KMS-11 (cell line): ENCODE data around the gene TRAK1.

Source experiments
- H2AFZ ChIP-seq: fragments of 200-600 bp; sonication (generic); 2 replicates; pipeline ENCODE4 v1.6.1; 2016; ENCODE audit warnings: antibody characterized with exemption, mixed run types, low read depth
- H3K27ac ChIP-seq: fragments of 200-600 bp; sonication (generic); 2 replicates; pipeline ENCODE4 v1.6.1; 2016; ENCODE audit warnings: mild to moderate bottlenecking, mixed run types
- H3K27me3 ChIP-seq: fragments of 200-600 bp; sonication (generic); 2 replicates; pipeline ENCODE4 v1.6.1; 2017; ENCODE audit warnings: mild to moderate bottlenecking, low read depth, mixed run types, moderate library complexity; ENCODE audit not compliant: insufficient read depth
- H3K36me3 ChIP-seq: fragments of 200-600 bp; sonication (generic); 2 replicates; pipeline ENCODE4 v1.6.1; 2017; ENCODE audit warnings: mild to moderate bottlenecking, mixed run types; ENCODE audit not compliant: insufficient read depth
- H3K4me1 ChIP-seq: fragments of 200-600 bp; sonication (generic); 2 replicates; pipeline ENCODE4 v1.6.1; 2016; ENCODE audit warnings: mild to moderate bottlenecking, low read depth, mixed run types; ENCODE audit not compliant: poor library complexity, severe bottlenecking
- H3K4me2 ChIP-seq: fragments of 200-600 bp; sonication (generic); 2 replicates; pipeline ENCODE4 v1.7.0; 2016; ENCODE audit warnings: mild to moderate bottlenecking, mixed run types
- H3K4me3 ChIP-seq: fragments of 200-600 bp; sonication (generic); IDR thresholded peaks from 2 replicates; pipeline ENCODE4 v1.6.1; 2017; ENCODE audit warnings: low read depth, low read length, mixed read lengths; ENCODE audit not compliant: insufficient read depth
- H3K79me2 ChIP-seq: fragments of 200-600 bp; sonication (generic); 2 replicates; pipeline ENCODE4 v1.6.1; 2016; ENCODE audit warnings: low read depth, mixed run types; ENCODE audit not compliant: insufficient read depth
- H3K9ac ChIP-seq: fragments of 200-600 bp; sonication (generic); 2 replicates; pipeline ENCODE4 v1.6.1; 2016; ENCODE audit warnings: mild to moderate bottlenecking, mixed run types
- H4K20me1 ChIP-seq: fragments of 200-600 bp; sonication (generic); 2 replicates; pipeline ENCODE4 v1.6.1; 2016; ENCODE audit warnings: mild to moderate bottlenecking, mixed run types; ENCODE audit not compliant: insufficient read depth
- TF ChIP-seq, protein P1 (sequence below): fragments of 200-600 bp; sonication (generic); conservative IDR thresholded peaks from 2 replicates; pipeline ENCODE4 v1.6.1; 2017; ENCODE audit warnings: low read depth, mild to moderate bottlenecking, antibody characterized with exemption, low read length, moderate library complexity, mixed read lengths

TRAK1 gene

DNA sequence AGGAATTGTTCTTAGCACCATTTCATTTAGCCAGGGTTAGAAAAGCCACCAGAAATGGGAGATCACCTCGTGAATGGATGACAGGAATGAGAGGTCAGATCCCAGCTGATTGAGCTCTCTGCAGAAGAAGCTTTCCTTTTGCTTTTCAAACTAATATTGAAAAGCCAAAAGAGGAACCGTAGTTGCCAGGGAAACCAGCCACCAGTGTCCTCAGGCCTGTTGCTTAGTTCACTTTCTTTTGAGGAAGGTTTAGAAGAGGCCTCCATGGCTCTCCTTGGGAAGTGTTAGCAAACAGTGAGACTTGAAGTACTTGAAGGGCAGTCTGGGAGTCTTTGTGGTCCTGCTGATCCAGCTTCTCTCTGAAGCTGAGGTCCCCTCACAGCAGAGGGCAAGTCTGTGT is 182.2 kb downstream of the TRAK1 start:
- no peak overlapping the region for H3K4me2 ChIP-seq
- H3K27ac ChIP-seq: no peak overlapping the region
- TF ChIP-seq, protein P1, sequence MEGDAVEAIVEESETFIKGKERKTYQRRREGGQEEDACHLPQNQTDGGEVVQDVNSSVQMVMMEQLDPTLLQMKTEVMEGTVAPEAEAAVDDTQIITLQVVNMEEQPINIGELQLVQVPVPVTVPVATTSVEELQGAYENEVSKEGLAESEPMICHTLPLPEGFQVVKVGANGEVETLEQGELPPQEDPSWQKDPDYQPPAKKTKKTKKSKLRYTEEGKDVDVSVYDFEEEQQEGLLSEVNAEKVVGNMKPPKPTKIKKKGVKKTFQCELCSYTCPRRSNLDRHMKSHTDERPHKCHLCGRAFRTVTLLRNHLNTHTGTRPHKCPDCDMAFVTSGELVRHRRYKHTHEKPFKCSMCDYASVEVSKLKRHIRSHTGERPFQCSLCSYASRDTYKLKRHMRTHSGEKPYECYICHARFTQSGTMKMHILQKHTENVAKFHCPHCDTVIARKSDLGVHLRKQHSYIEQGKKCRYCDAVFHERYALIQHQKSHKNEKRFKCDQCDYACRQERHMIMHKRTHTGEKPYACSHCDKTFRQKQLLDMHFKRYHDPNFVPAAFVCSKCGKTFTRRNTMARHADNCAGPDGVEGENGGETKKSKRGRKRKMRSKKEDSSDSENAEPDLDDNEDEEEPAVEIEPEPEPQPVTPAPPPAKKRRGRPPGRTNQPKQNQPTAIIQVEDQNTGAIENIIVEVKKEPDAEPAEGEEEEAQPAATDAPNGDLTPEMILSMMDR: no peak
- no peaks in the 10 kb centered on the region for H3K79me2 ChIP-seq
- H2AFZ ChIP-seq: no peak overlapping the region
- no peaks in the 10 kb centered on the region for H4K20me1 ChIP-seq
- no peak overlapping the region for H3K4me3 ChIP-seq
- H3K4me1 ChIP-seq: no peaks in the 10 kb centered on the region
- no peak overlapping the region for H3K9ac ChIP-seq
- H3K36me3 ChIP-seq: no peaks in the 10 kb centered on the region
- no peaks in the 10 kb centered on the region for H3K27me3 ChIP-seq

DNA sequence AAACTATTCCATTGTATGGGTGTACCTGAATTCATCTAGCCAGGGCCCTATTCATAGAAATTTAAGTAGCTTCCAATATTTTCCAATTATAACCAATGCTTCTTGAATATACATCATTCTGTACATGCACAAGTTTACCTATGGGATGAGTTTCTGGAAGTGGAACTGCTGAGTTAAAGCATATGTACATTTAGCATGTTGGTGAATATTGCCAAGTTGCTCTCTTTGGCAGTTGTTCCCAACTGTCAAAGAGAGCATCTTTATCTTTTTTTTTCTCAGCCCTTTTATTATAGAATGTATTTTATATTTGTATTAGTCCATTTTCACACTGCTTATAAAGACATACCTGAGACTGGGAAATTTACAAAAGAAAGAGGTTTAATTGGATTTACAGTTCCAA is 183.1 kb downstream of the TRAK1 start:
- Histone ChIP-seq H3K9ac (no peak overlapping the region), H3K27ac (no peak overlapping the region), H3K36me3 (no peaks in the 10 kb centered on the region), H3K4me3 (no peak overlapping the region), H2AFZ (no peak overlapping the region), H3K79me2 (no peaks in the 10 kb centered on the region), H3K27me3 (no peaks in the 10 kb centered on the region), H3K4me2 (no peak overlapping the region), H4K20me1 (no peaks in the 10 kb centered on the region), H3K4me1 (no peaks in the 10 kb centered on the region)
- TF ChIP-seq, protein P1: no peak

DNA sequence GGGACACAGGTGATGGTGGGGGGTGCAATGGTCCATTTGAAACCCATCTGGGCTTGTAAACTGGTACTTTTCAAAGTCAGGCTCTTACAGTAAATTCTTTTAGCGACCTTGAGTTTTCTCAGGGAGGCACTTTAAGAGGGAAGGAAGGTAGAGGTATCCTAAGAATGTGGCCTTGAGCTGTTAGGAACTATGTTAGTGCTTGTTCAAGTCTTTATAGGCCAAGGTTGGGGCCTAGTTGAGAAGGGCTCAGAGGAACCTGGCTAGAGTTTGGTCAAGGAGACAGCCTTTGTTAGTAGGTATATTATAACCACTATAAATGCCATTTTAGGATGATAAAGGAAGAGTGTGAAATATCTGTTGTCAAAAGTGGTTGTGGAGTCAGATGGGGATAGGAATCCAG is 184.1 kb downstream of the TRAK1 start:
- TF ChIP-seq, protein P1: no peak
- no peaks in the 10 kb centered on the region for H4K20me1 ChIP-seq
- no peak overlapping the region for H3K9ac ChIP-seq
- no peaks in the 10 kb centered on the region for H3K27me3 ChIP-seq
- H3K27ac ChIP-seq: no peak overlapping the region
- H3K4me1 ChIP-seq: no peaks in the 10 kb centered on the region
- H3K4me3 ChIP-seq: no peak overlapping the region
- H3K36me3 ChIP-seq: no peaks in the 10 kb centered on the region
- no peak overlapping the region for H3K4me2 ChIP-seq
- H2AFZ ChIP-seq: no peak overlapping the region
- H3K79me2 ChIP-seq: no peaks in the 10 kb centered on the region
